PC-3 (cell line): ENCODE data around the gene SF3B2. TPM values are rescaled to one million over a fixed set of nuclear protein-coding genes. Genes with fewer than 3 reads are reported as not detected.
A peak's percentile ranks its signal among the peaks of the same experiment; 100 is the strongest.

Experiments
- ATAC-seq: fragments of 200-7000 bp; cut with Tn5 transposase; 2 replicates; pipeline ENCODE4 v1.9.1; 2020; ENCODE audit warnings: mild to moderate bottlenecking, moderate library complexity
- BruUV-seq: library from RNA; stranded (reverse); fragments of 400-500 nt; replicated peaks from 2 replicates; lab custom pipeline; 2021; lab: Mats Ljungman, UMichigan
- CTCF ChIA-PET: fragments of 300-600 bp; sonication (Branson Sonifier 250); formaldehyde crosslinking; loops from one replicate; lab custom pipeline; 2022; ENCODE audit warnings: antibody characterized with exemption; lab: Charles Lee
- POLR2A ChIA-PET: fragments of 300-600 bp; sonication (Branson Sonifier 250); formaldehyde crosslinking; loops from one replicate; lab custom pipeline; 2022; ENCODE audit warnings: antibody characterized with exemption; ENCODE audit not compliant: unreplicated experiment; lab: Charles Lee
- DNase-seq: peaks from one replicate; pipeline ENCODE4 v3.0.0-alpha.2; 2015
- H2AFZ ChIP-seq: fragments of 300-600 bp; sonication (generic); 2 replicates; pipeline ENCODE4 v1.6.0; 2016; ENCODE audit warnings: antibody characterized with exemption, low read length
- H3F3A ChIP-seq: fragments of 300-600 bp; sonication (generic); one replicate; pipeline ENCODE4 v1.6.0; 2017; ENCODE audit warnings: antibody characterized with exemption, low read length, control low read depth, mild to moderate bottlenecking; ENCODE audit not compliant: unreplicated experiment
- H3K27ac ChIP-seq: fragments of 300-600 bp; sonication (generic); 2 replicates; pipeline ENCODE4 v1.5.1; 2016; ENCODE audit warnings: mild to moderate bottlenecking, low read length
- H3K27me3 ChIP-seq: fragments of 300-600 bp; sonication (generic); 2 replicates; pipeline ENCODE4 v1.6.1; 2016; ENCODE audit warnings: low read length, mixed read lengths
- H3K36me3 ChIP-seq: fragments of 300-600 bp; sonication (generic); 2 replicates; pipeline ENCODE4 v1.6.1; 2016; ENCODE audit warnings: low read depth, mixed run types, low read length, mixed read lengths
- H3K4me1 ChIP-seq: fragments of 300-600 bp; sonication (generic); 2 replicates; pipeline ENCODE4 v1.5.1; 2016; ENCODE audit warnings: low read length; ENCODE audit not compliant: insufficient read depth
- H3K4me2 ChIP-seq: fragments of 300-600 bp; sonication (generic); 2 replicates; pipeline ENCODE4 v1.6.0; 2016; ENCODE audit warnings: low read length
- H3K4me3 ChIP-seq: fragments of 300-600 bp; sonication (generic); 2 replicates; pipeline ENCODE4 v1.5.1; 2016; ENCODE audit warnings: mild to moderate bottlenecking, low read length, mixed read lengths
- H3K79me2 ChIP-seq: fragments of 300-600 bp; sonication (generic); 2 replicates; pipeline ENCODE4 v1.6.1; 2017; ENCODE audit warnings: low read length, mixed read lengths
- H3K9ac ChIP-seq: fragments of 300-600 bp; sonication (generic); 2 replicates; pipeline ENCODE4 v1.6.0; 2016; ENCODE audit warnings: mild to moderate bottlenecking, low read length
- H3K9me2 ChIP-seq: fragments of 300-600 bp; sonication (generic); replicated peaks from 2 replicates; pipeline ENCODE4 v1.6.1; 2016; ENCODE audit warnings: mixed run types, low read length, mixed read lengths
- H3K9me3 ChIP-seq: fragments of 300-600 bp; sonication (generic); 2 replicates; pipeline ENCODE4 v1.6.1; 2016; ENCODE audit warnings: low read length, mixed read lengths
- H4K20me1 ChIP-seq: fragments of 300-600 bp; sonication (generic); 2 replicates; pipeline ENCODE4 v1.6.1; 2016; ENCODE audit warnings: low read length, mixed read lengths
- CTCF ChIP-seq: fragments of 300-600 bp; sonication (generic); conservative IDR thresholded peaks from 2 replicates; pipeline ENCODE4 v1.5.1; 2017; ENCODE audit warnings: antibody characterized with exemption, low read depth, mild to moderate bottlenecking, low read length
- EZH2 ChIP-seq: fragments of 300-600 bp; sonication (generic); IDR thresholded peaks from one replicate; pipeline ENCODE4 v1.6.1; 2017; ENCODE audit warnings: antibody characterized with exemption, mild to moderate bottlenecking, low read length; ENCODE audit not compliant: unreplicated experiment
- EZH2phosphoT487 ChIP-seq: fragments of 300-600 bp; sonication (generic); IDR thresholded peaks from 2 replicates; pipeline ENCODE4 v1.6.1; 2018; ENCODE audit warnings: mild to moderate bottlenecking, antibody characterized with exemption, low read length, borderline replicate concordance
- intact Hi-C: fragments of 100-400 bp; cut with micrococcal nuclease; formaldehyde crosslinking; loops from 2 replicates; pipeline ENCODE4 v1.9.0; 2023
- total RNA-seq: library from RNA; depleted of rRNA; stranded (reverse); fragments of >200 nt; gene quantifications from 2 replicates; pipeline ENCODE4 v1.2.3, GENCODE V29; 2014

SF3B2 gene
- total RNA-seq, 1 experiment from 2014 or later = 241 TPM

- Histone ChIP-seq H3K4me2 (peak within 1 kb of the TSS; percentile 84), H3F3A (no peaks in the 10 kb centered on the region), H3K9me2 (no peaks in the 10 kb centered on the region), H3K4me3 (peak within 1 kb of the TSS; percentile 59), H3K27ac (peak within 1 kb of the TSS; percentile 33), H2AFZ (peak within 1 kb of the TSS; percentile 75), H4K20me1 (no peaks in the 10 kb centered on the region), H3K9ac (no peak within 1 kb of the TSS), H3K9me3 (no peaks in the 10 kb centered on the region), H3K36me3 (no peaks in the 10 kb centered on the region), H3K4me1 (peaks cover 49% of the 10 kb centered on the region), H3K27me3 (no peaks in the 10 kb centered on the region), H3K79me2 (no peaks in the 10 kb centered on the region)
- ChIA-PET CTCF (interaction anchor here (0.6 to 1.2 kb wide), 2 partner anchors 33 to 118 kb away, joined by 3 to 8 read pairs; no protein-coding TSS in a partner anchor), POLR2A (interaction anchor here (0.6 kb wide), 1 partner anchor 100 kb away, joined by 3 read pairs; no protein-coding TSS in a partner anchor)
- no TSS peak for BruUV-seq
- ATAC-seq (peak; percentile 5), DNase-seq (no peak)
- TF ChIP-seq EZH2 (no peak), EZH2phosphoT487 (no peak; the same call in 1 of the 2 replicates), CTCF (no peak)
- intact Hi-C loops = no loop called here
Measured at GRCh38 chr11:66011785-66012303, 40.3 kb upstream of the SF3B2 start, which contains the start of gene CST6. Gene CST6 (plus strand): TSS chr11:66012008. CDS start chr11:66012045, 37 bp downstream.

GRCh38 chr11:66012371-66012945 is 39.7 kb upstream of the SF3B2 start:
- Histone ChIP-seq H3K79me2 (no peaks in the 10 kb centered on the region), H3K9me2 (no peaks in the 10 kb centered on the region), H3K9ac (no peak overlapping the region), H3K4me1 (peaks cover 49% of the 10 kb centered on the region), H2AFZ (peak overlapping the region; percentile 75), H3K4me2 (peak overlapping the region; percentile 84), H3K9me3 (no peaks in the 10 kb centered on the region), H3K27me3 (no peaks in the 10 kb centered on the region), H4K20me1 (no peaks in the 10 kb centered on the region), H3F3A (no peaks in the 10 kb centered on the region), H3K36me3 (no peaks in the 10 kb centered on the region), H3K27ac (no peak overlapping the region), H3K4me3 (peak overlapping the region; percentile 59)
- DNase-seq = no peak
- intact Hi-C loops = no loop called here
- TF ChIP-seq EZH2phosphoT487 = no peak; the same call in 1 of the 2 replicates
- no peak for TF ChIP-seq CTCF
- TF ChIP-seq EZH2 = no peak
- ChIA-PET CTCF (no interaction called here), POLR2A (no interaction called here)
- BruUV-seq = no TSS peak
- no peak for ATAC-seq
